Measurements from ENCODE around the gene DEF6.

The DEF6 gene

DNA sequence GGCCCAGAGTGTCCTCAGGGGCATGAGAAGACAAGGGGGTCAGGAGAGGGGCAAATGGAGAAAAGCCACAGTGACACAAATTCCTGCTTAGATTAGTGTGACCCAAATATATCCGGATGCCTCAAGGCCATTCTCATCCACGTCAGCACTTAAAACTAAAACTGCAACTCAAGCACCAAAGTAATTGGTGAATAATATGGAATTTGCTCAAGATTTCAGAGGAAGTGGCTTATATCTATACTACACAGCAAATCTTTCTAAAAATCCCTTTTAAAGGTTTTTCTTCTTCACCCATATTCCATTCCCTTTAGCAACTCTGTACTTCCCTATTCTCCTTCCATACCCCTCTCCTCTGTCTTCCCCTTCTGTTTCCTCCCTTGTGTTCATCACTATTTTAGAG lies 15.2 kb downstream of the DEF6 start:
- Histone ChIP-seq H3K4me3 (ENCODE audit: low read length) (no peak overlapping the region), H3K4me2 (ENCODE audit: low read length) (no peak overlapping the region), H3K27me3 (ENCODE audit: low read depth, low read length) (no peaks in the 10 kb centered on the region), H3K9me3 (ENCODE audit: insufficient read depth, low read length) (no peaks in the 10 kb centered on the region), H3K27ac (ENCODE audit: low read length) (no peak overlapping the region), H3K36me3 (replicated peaks; ENCODE audit: low read depth, low read length) (no peaks in the 10 kb centered on the region), H3K4me1 (ENCODE audit: low read length) (peaks cover 7% of the 10 kb centered on the region), H4K20me1 (ENCODE audit: insufficient read depth, low read length) (no peaks in the 10 kb centered on the region), H3K79me2 (ENCODE audit: low read length) (no peaks in the 10 kb centered on the region), H2AFZ (ENCODE audit: low read depth, low read length) (no peak overlapping the region), H3K9ac (ENCODE audit: low read length) (no peak overlapping the region)
- TF ChIP-seq, protein P1, sequence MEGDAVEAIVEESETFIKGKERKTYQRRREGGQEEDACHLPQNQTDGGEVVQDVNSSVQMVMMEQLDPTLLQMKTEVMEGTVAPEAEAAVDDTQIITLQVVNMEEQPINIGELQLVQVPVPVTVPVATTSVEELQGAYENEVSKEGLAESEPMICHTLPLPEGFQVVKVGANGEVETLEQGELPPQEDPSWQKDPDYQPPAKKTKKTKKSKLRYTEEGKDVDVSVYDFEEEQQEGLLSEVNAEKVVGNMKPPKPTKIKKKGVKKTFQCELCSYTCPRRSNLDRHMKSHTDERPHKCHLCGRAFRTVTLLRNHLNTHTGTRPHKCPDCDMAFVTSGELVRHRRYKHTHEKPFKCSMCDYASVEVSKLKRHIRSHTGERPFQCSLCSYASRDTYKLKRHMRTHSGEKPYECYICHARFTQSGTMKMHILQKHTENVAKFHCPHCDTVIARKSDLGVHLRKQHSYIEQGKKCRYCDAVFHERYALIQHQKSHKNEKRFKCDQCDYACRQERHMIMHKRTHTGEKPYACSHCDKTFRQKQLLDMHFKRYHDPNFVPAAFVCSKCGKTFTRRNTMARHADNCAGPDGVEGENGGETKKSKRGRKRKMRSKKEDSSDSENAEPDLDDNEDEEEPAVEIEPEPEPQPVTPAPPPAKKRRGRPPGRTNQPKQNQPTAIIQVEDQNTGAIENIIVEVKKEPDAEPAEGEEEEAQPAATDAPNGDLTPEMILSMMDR (IDR thresholded peaks at IDR 0.05; ENCODE audit: low read depth, low read length), result no peak
- no peak for TF ChIP-seq EZH2phosphoT487 (IDR thresholded peaks at IDR 0.05; ENCODE audit: low read depth)

DNA sequence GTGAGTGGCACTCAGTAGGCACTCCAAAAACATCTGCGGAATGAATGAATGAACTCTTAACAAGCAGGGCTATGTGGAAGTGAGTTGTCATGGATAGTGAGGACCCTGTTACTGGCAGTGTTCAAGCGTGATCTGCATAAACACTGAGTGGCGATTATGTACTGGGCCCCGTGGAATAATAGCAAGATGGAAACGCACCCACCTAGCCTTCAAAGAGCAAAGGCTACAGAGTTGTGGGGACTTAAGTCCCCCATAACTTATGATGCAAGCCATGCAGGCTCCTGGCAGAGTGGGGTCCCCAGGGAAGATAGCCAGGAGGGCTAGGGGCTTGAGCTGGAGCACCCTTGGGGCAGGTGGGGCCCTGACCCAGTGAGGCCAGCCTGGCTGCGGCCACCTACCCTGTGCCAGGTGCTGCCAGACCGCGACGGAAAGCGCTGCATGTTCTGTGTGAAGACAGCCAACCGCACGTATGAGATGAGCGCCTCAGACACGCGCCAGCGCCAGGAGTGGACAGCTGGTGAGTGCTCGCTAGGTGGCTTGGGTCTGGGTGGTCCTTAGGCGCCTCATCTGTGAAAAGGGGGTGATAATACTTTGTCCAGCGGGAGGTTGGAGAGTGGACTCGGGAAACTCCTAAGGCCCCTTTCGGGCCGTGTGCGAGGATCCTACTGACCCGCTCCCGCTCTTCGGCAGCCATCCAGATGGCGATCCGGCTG lies 20.0 kb downstream of the DEF6 start:
- Histone ChIP-seq H3K36me3 (replicated peaks; ENCODE audit: low read depth, low read length) (no peaks in the 10 kb centered on the region), H4K20me1 (ENCODE audit: insufficient read depth, low read length) (no peaks in the 10 kb centered on the region), H2AFZ (ENCODE audit: low read depth, low read length) (no peak overlapping the region), H3K27ac (ENCODE audit: low read length) (no peak overlapping the region), H3K4me1 (ENCODE audit: low read length) (peaks cover 4% of the 10 kb centered on the region), H3K9ac (ENCODE audit: low read length) (no peak overlapping the region), H3K9me3 (ENCODE audit: insufficient read depth, low read length) (no peaks in the 10 kb centered on the region), H3K79me2 (ENCODE audit: low read length) (no peaks in the 10 kb centered on the region), H3K4me3 (ENCODE audit: low read length) (no peak overlapping the region), H3K27me3 (ENCODE audit: low read depth, low read length) (no peaks in the 10 kb centered on the region), H3K4me2 (ENCODE audit: low read length) (no peak overlapping the region)
- no peak for TF ChIP-seq EZH2phosphoT487 (IDR thresholded peaks at IDR 0.05; ENCODE audit: low read depth)
- TF ChIP-seq, protein P1 (IDR thresholded peaks at IDR 0.05; ENCODE audit: low read depth, low read length), result no peak

DNA sequence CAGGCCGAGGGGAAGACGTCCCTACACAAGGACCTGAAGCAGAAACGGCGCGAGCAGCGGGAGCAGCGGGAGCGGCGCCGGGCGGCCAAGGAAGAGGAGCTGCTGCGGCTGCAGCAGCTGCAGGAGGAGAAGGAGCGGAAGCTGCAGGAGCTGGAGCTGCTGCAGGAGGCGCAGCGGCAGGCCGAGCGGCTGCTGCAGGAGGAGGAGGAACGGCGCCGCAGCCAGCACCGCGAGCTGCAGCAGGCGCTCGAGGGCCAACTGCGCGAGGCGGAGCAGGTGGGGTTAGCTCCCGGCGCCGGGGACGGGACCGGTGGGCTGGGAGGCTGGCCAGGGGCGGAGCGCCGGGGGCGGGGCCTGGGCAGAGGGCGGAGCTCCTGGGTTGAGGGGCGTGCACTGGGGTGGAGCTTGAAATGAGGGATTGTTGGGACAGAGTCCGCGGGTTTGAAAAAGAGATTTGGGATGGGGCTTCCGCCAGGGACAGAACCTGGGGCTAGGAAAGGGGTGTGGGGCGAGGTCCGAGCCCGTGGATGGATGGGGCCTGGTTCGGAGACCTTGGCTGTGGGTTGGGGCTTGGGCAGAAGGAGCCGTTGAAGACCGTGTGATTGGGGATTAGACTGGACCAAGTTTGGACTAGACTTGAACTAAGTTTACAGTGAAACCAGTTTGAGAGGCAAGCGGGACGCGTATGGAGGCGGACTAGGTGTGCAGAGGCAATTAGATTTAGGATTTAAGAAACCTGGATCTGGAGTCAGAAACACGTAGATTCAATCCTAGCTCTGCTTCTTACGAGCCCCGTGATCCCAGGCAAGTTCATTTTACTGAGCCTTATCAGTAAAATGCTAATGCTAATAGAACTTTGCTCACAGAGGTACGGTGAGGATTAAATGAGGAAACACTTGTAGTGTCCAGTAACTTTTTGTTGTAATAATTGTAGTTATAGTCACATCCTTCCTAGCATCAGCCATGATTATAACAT lies 20.9 kb downstream of the DEF6 start:
- Histone ChIP-seq H3K4me1 (ENCODE audit: low read length) (peaks cover 4% of the 10 kb centered on the region), H3K27ac (ENCODE audit: low read length) (no peak overlapping the region), H4K20me1 (ENCODE audit: insufficient read depth, low read length) (no peaks in the 10 kb centered on the region), H3K27me3 (ENCODE audit: low read depth, low read length) (no peaks in the 10 kb centered on the region), H3K79me2 (ENCODE audit: low read length) (no peaks in the 10 kb centered on the region), H3K9ac (ENCODE audit: low read length) (no peak overlapping the region), H2AFZ (ENCODE audit: low read depth, low read length) (no peak overlapping the region), H3K36me3 (replicated peaks; ENCODE audit: low read depth, low read length) (no peaks in the 10 kb centered on the region), H3K4me3 (ENCODE audit: low read length) (no peak overlapping the region), H3K9me3 (ENCODE audit: insufficient read depth, low read length) (no peaks in the 10 kb centered on the region), H3K4me2 (ENCODE audit: low read length) (no peak overlapping the region)
- TF ChIP-seq, protein P1 (IDR thresholded peaks at IDR 0.05; ENCODE audit: low read depth, low read length), result no peak
- no peak for TF ChIP-seq EZH2phosphoT487 (IDR thresholded peaks at IDR 0.05; ENCODE audit: low read depth)
